Fibroblast of lung (primary cell): Measurements from ENCODE around the gene PSMA4. TPM values are rescaled to one million over a fixed set of nuclear protein-coding genes. Genes with fewer than 3 reads are reported as not detected.

Source experiments
- DNase-seq, 2 donors: peaks; one replicate each; pipeline versions ENCODE4 v3.0.0 to v3.0.0-alpha.2; 2010; ENCODE audit warnings: low read depth in 2 of 2
- H2AFZ ChIP-seq: 2 replicates; pipeline ENCODE4 v1.5.1; 2012; ENCODE audit warnings: low read length, control low read depth, inconsistent platforms
- H3K27ac ChIP-seq: 2 replicates; pipeline ENCODE4 v1.5.1; 2011; ENCODE audit warnings: low read length, control low read depth; ENCODE audit not compliant: insufficient read depth
- H3K27me3 ChIP-seq: 2 replicates; pipeline ENCODE4 v1.5.1; 2011; ENCODE audit warnings: mild to moderate bottlenecking, low read length; ENCODE audit not compliant: control insufficient read depth, insufficient read depth
- H3K36me3 ChIP-seq: 2 replicates; pipeline ENCODE4 v1.5.1; 2011; ENCODE audit warnings: low read length; ENCODE audit not compliant: control insufficient read depth, insufficient read depth
- H3K4me1 ChIP-seq: 2 replicates; pipeline ENCODE4 v1.5.1; 2011; ENCODE audit warnings: low read length; ENCODE audit not compliant: control insufficient read depth, insufficient read depth; ENCODE audit errors: extremely low read depth
- H3K4me2 ChIP-seq: 2 replicates; pipeline ENCODE4 v1.5.1; 2011; ENCODE audit warnings: low read length, control low read depth; ENCODE audit not compliant: insufficient read depth; ENCODE audit errors: extremely low read depth
- H3K4me3 ChIP-seq, 4 experiments: fragments of 200-600 bp in 1 of 4; sonication (generic) in 1 of 4; replicated peaks in 1 of 4; 2 replicates each; pipeline ENCODE4 v1.5.1; 2011 to 2016; ENCODE audit warnings: low read length in 4 of 4, low read depth in 3 of 4, mild to moderate bottlenecking in 3 of 4, control low read depth in 2 of 4, inconsistent platforms in 1 of 4, mixed read lengths in 1 of 4; ENCODE audit not compliant: insufficient read depth in 1 of 4; ENCODE audit errors: control extremely low read depth in 1 of 4
- H3K79me2 ChIP-seq: 2 replicates; pipeline ENCODE4 v1.5.1; 2012; ENCODE audit warnings: mild to moderate bottlenecking, low read length, inconsistent platforms; ENCODE audit not compliant: control insufficient read depth, insufficient read depth
- H3K9ac ChIP-seq: 2 replicates; pipeline ENCODE4 v1.5.1; 2011; ENCODE audit warnings: mild to moderate bottlenecking, low read length, control low read depth; ENCODE audit not compliant: insufficient read depth
- H3K9me3 ChIP-seq: 2 replicates; pipeline ENCODE4 v1.5.1; 2012; ENCODE audit warnings: low read depth, low read length; ENCODE audit not compliant: control insufficient read depth, insufficient read depth
- H4K20me1 ChIP-seq: 2 replicates; pipeline ENCODE4 v1.5.1; 2011; ENCODE audit warnings: low read length; ENCODE audit not compliant: control insufficient read depth, insufficient read depth; ENCODE audit errors: extremely low read depth
- EZH2 ChIP-seq: IDR thresholded peaks from 2 replicates; pipeline ENCODE4 v1.5.1; 2012; ENCODE audit warnings: low read length, control low read depth, mild to moderate bottlenecking; ENCODE audit errors: missing control alignments
- polyA plus RNA-seq, 2 donors: library from polyadenylated mRNA; depleted of rRNA in 1 of 2; stranded (reverse) in 1 of 2; unstranded in 1 of 2; fragments of >200 nt; gene quantifications; 2 replicates each; pipeline ENCODE4 v1.2.1, GENCODE V29; 2011 to 2012; ENCODE audit warnings: missing spikeins in 1 of 2
- total RNA-seq: library from RNA; depleted of rRNA; stranded (reverse); fragments of >200 nt; gene quantifications from 2 replicates; pipeline ENCODE4 v1.2.1, GENCODE V29; 2014
- TF ChIP-seq, protein P1 (sequence below), 2 donors: IDR thresholded peaks in 1 of 2; conservative IDR thresholded peaks in 1 of 2; 1 replicate in 1 of 2; 2 replicates in 1 of 2; pipeline ENCODE4 v1.5.1; 2011 to 2012; ENCODE audit warnings: low read length in 2 of 2, control low read depth in 1 of 2, inconsistent platforms in 1 of 2, low read depth in 1 of 2, mild to moderate bottlenecking in 1 of 2

PSMA4 gene
- total and polyA plus RNA-seq, 2 donors (not counting 1 experiment from before 2014, with no cell fraction given): 161 to 404 TPM

DNA sequence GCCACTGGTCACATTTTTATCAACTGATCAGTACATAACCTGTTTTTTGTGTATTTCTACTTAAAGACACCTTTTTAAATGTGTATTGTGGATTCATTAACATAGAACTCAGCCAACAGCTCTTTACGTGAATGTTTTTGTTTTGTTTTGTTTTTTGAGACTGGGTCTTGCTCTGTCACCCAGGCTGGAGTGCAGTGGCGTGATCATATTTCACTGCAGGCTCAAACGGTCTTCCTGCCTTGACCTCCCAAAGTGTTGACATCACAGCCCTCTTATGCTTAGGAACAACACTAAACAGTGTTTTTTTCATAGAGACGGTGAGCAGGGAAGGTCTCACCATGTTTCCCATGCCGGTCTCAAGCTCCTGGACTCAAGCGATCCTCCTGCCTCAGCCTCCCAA lies 9.9 kb downstream of the PSMA4 start:
- Histone ChIP-seq H3K4me3 (no peak overlapping the region), H3K27me3 (no peaks in the 10 kb centered on the region), H3K79me2 (no peaks in the 10 kb centered on the region), H3K9me3 (no peaks in the 10 kb centered on the region), H3K4me1 (no peaks in the 10 kb centered on the region), H2AFZ (no peak overlapping the region), H4K20me1 (no peaks in the 10 kb centered on the region), H3K36me3 (peaks cover 10% of the 10 kb centered on the region), H3K4me2 (no peak overlapping the region), H3K27ac (no peak overlapping the region), H3K9ac (no peak overlapping the region)
- no peak for DNase-seq
- no peak for TF ChIP-seq EZH2
- TF ChIP-seq, protein P1, sequence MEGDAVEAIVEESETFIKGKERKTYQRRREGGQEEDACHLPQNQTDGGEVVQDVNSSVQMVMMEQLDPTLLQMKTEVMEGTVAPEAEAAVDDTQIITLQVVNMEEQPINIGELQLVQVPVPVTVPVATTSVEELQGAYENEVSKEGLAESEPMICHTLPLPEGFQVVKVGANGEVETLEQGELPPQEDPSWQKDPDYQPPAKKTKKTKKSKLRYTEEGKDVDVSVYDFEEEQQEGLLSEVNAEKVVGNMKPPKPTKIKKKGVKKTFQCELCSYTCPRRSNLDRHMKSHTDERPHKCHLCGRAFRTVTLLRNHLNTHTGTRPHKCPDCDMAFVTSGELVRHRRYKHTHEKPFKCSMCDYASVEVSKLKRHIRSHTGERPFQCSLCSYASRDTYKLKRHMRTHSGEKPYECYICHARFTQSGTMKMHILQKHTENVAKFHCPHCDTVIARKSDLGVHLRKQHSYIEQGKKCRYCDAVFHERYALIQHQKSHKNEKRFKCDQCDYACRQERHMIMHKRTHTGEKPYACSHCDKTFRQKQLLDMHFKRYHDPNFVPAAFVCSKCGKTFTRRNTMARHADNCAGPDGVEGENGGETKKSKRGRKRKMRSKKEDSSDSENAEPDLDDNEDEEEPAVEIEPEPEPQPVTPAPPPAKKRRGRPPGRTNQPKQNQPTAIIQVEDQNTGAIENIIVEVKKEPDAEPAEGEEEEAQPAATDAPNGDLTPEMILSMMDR (conservative IDR thresholded peaks at IDR 0.05 in 1 of 2, IDR thresholded peaks at IDR 0.05 in 1 of 2; ENCODE audit: low read depth in 1 of 2, low read length in 2 of 2): no peak

DNA sequence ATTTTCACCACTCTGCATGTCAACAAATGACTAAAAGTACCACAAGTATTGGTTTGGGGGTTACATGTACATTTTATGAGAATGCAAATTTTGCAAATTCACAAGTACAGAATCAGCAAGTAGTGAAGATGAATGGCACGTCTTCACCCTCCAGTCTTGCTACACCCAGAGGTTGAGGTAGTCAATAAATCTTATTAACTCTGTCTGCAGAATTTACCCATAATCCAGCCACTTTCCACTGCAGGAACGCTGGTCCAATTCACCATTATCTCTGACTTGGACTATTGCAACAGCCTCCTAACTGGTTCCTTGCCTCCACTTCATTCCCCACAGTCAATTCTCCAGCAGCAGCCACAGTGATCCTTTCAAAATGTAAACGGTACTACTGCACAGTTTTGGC lies 10.6 kb downstream of the PSMA4 start:
- Histone ChIP-seq H3K9ac (no peak overlapping the region), H3K36me3 (peaks cover 8% of the 10 kb centered on the region), H3K27me3 (no peaks in the 10 kb centered on the region), H3K4me3 (no peak overlapping the region), H3K27ac (no peak overlapping the region), H2AFZ (no peak overlapping the region), H4K20me1 (no peaks in the 10 kb centered on the region), H3K4me1 (no peaks in the 10 kb centered on the region), H3K79me2 (no peaks in the 10 kb centered on the region), H3K4me2 (no peak overlapping the region), H3K9me3 (no peaks in the 10 kb centered on the region)
- TF ChIP-seq, protein P1 (conservative IDR thresholded peaks at IDR 0.05 in 1 of 2, IDR thresholded peaks at IDR 0.05 in 1 of 2; ENCODE audit: low read depth in 1 of 2, low read length in 2 of 2): no peak
- TF ChIP-seq EZH2: no peak
- DNase-seq: no peak

DNA sequence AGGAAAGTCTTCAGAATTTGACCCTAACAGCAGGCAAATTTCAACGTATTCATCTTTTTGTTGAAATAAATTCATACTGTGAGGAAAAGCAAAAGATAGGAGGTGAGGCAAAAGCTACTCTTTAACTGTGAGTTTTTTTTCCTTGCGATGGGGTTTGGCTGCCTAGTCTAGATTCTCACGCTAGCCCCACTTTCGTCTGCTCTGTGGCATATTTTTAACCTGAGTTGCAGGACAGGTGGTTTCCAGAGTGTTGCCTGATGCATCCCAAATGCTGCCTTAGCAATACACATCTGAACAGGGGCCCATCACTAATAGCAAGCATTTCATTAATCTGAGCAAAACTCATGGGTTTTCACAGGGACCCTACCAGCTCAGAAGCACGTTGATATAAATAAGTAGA lies 11.7 kb downstream of the PSMA4 start:
- H2AFZ ChIP-seq: no peak overlapping the region
- H4K20me1 ChIP-seq: no peaks in the 10 kb centered on the region
- peaks cover 7% of the 10 kb centered on the region for H3K36me3 ChIP-seq
- H3K27ac ChIP-seq: no peak overlapping the region
- TF ChIP-seq, protein P1 (conservative IDR thresholded peaks at IDR 0.05 in 1 of 2, IDR thresholded peaks at IDR 0.05 in 1 of 2; ENCODE audit: low read depth in 1 of 2, low read length in 2 of 2): no peak
- TF ChIP-seq EZH2: no peak
- H3K4me3 ChIP-seq: no peak overlapping the region
- no peaks in the 10 kb centered on the region for H3K79me2 ChIP-seq
- no peaks in the 10 kb centered on the region for H3K9me3 ChIP-seq
- H3K27me3 ChIP-seq: no peaks in the 10 kb centered on the region
- H3K4me2 ChIP-seq: no peak overlapping the region
- no peak overlapping the region for H3K9ac ChIP-seq
- DNase-seq: no peak
- no peaks in the 10 kb centered on the region for H3K4me1 ChIP-seq
